Sigmoid colon (tissue), 7 donors: Measurements from ENCODE around the gene DDN. TPM values are rescaled to one million over a fixed set of nuclear protein-coding genes. Genes with fewer than 3 reads are reported as not detected.

Experiments
- DNase-seq: peaks from one replicate; pipeline ENCODE4 v3.0.0-alpha.2; 2019
- H3K27ac ChIP-seq, 4 donors: fragments of 200-600 bp; sonication (generic); one replicate each; pipeline ENCODE4 v1.5.1; 2016 to 2019; ENCODE audit warnings: mild to moderate bottlenecking in 1 of 4
- H3K27me3 ChIP-seq, 3 donors: fragments of 200-600 bp; sonication (generic); one replicate each; pipeline ENCODE4 v1.5.1; 2019; ENCODE audit warnings: mild to moderate bottlenecking in 1 of 3
- H3K36me3 ChIP-seq, 4 donors: fragments of 200-600 bp; sonication (generic); one replicate each; pipeline ENCODE4 v1.5.1; 2016 to 2019
- H3K4me1 ChIP-seq, 4 donors: fragments of 200-600 bp; sonication (generic); one replicate each; pipeline ENCODE4 v1.5.1; 2017 to 2019
- H3K4me3 ChIP-seq, 4 donors: fragments of 200-600 bp; sonication (generic); one replicate each; pipeline ENCODE4 v1.5.1; 2017 to 2019; ENCODE audit warnings: mild to moderate bottlenecking in 2 of 4, moderate library complexity in 1 of 4
- H3K9me3 ChIP-seq, 4 donors: fragments of 200-600 bp in 3 of 4; sonication (generic) in 3 of 4; one replicate each; pipeline versions ENCODE4 v1.5.1 to v1.6.1; 2013 to 2019
- CTCF ChIP-seq, 4 experiments: fragments of 450-650 bp in 3 of 4; fragments of 200-600 bp in 1 of 4; IDR thresholded peaks; one replicate each; pipeline ENCODE4 v1.5.1; 2016 to 2019; ENCODE audit warnings: antibody characterized with exemption in 4 of 4, mild to moderate bottlenecking in 3 of 4, moderate library complexity in 2 of 4
- EP300 ChIP-seq, 4 donors: sonication (generic); formaldehyde crosslinking; IDR thresholded peaks; one replicate each; pipeline ENCODE4 v1.6.1; 2017; ENCODE audit warnings: antibody characterized with exemption in 4 of 4
- POLR2A ChIP-seq, 2 donors: fragments of 450-650 bp; IDR thresholded peaks; one replicate each; pipeline ENCODE4 v1.6.1; 2016; ENCODE audit warnings: antibody characterized with exemption in 2 of 2, mild to moderate bottlenecking in 2 of 2, moderate library complexity in 2 of 2
- POLR2AphosphoS5 ChIP-seq, 4 donors: sonication (generic); formaldehyde crosslinking; IDR thresholded peaks; one replicate each; pipeline ENCODE4 v1.6.1; 2017; ENCODE audit warnings: antibody characterized with exemption in 4 of 4
- WGBS, 2 donors: extraction: QIAGEN DNeasy Blood & Tissue Kit; methylation state at CpG; one replicate each; pipeline ENCODE4 v1.1.7; 2013; 5-methylcytosine and 5-hydroxymethylcytosine counted together
- intact Hi-C: fragments of 100-400 bp; cut with DNase I; formaldehyde crosslinking; loops from one replicate; pipeline ENCODE4 v1.15.1; 2023
- polyA plus RNA-seq, 3 donors: library from polyadenylated mRNA; stranded (reverse); fragments of 200-250 nt; gene quantifications; one replicate each; pipeline ENCODE4 v1.2.3, GENCODE V29; 2013
- total RNA-seq, 4 donors: library from RNA; depleted of rRNA; stranded (reverse); fragments of >200 nt; gene quantifications; one replicate each; pipeline ENCODE4 v1.1.0, GENCODE V29; 2016
- donor health status: healthy with polysubstance abuse.
- donor health status: Bipolar disorder and iron deficiency.
- donor health status: healthy.

The DDN gene
- total and polyA plus RNA-seq, 7 donors, result 0.14 to 0.69 (median 0.60) TPM; not detected in 4

- peaks cover 49 to 96% (median 73%) of the 10 kb centered on the region in 4 donors for H3K36me3 ChIP-seq
- TF ChIP-seq POLR2A (IDR thresholded peaks at IDR 0.05) (no peak), POLR2AphosphoS5 (IDR thresholded peaks at IDR 0.05) (no peak), CTCF (IDR thresholded peaks at IDR 0.05) (no peak), EP300 (IDR thresholded peaks at IDR 0.05) (no peak)
- no peak overlapping the region for H3K27ac ChIP-seq
- intact Hi-C loops, result no loop called here
- DNase-seq, result no peak
- no peak overlapping the region for H3K4me3 ChIP-seq
- H3K4me1 ChIP-seq, result no peaks in the 10 kb centered on the region
- WGBS, 2 donors, result 94 to 95% methylated on average over 4 of the region's 4 CpGs
- H3K27me3 ChIP-seq, result no peaks in the 10 kb centered on the region
- no peaks in the 10 kb centered on the region for H3K9me3 ChIP-seq
Measured at GRCh38 chr12:49025463-49025862, 26.3 kb upstream of the DDN start.

GRCh38 chr12:49024543-49024942, 25.4 kb upstream of the DDN start:
- H3K27me3 ChIP-seq, result no peaks in the 10 kb centered on the region
- no peak overlapping the region for H3K4me3 ChIP-seq
- H3K4me1 ChIP-seq, result peaks cover 0 to 7% (median 1%) of the 10 kb centered on the region in 4 donors
- H3K27ac ChIP-seq, result no peak overlapping the region
- intact Hi-C loops, result no loop called here
- H3K36me3 ChIP-seq, result peaks cover 49 to 88% (median 73%) of the 10 kb centered on the region in 4 donors
- H3K9me3 ChIP-seq, result no peaks in the 10 kb centered on the region
- 94% methylated on average over 12 of the region's 12 CpGs for WGBS, 2 donors
- DNase-seq, result no peak
- no peak for TF ChIP-seq CTCF (IDR thresholded peaks at IDR 0.05)
- TF ChIP-seq POLR2A (IDR thresholded peaks at IDR 0.05), result no peak
- TF ChIP-seq EP300 (IDR thresholded peaks at IDR 0.05), result no peak

- peaks cover 49 to 84% (median 71%) of the 10 kb centered on the region in 4 donors for H3K36me3 ChIP-seq
- no peak overlapping the region for H3K27ac ChIP-seq
- peaks cover 0 to 14% (median 6%) of the 10 kb centered on the region in 4 donors for H3K4me1 ChIP-seq
- TF ChIP-seq POLR2AphosphoS5 (IDR thresholded peaks at IDR 0.05) (no peak), EP300 (IDR thresholded peaks at IDR 0.05) (no peak), CTCF (IDR thresholded peaks at IDR 0.05) (no peak), POLR2A (IDR thresholded peaks at IDR 0.05) (no peak)
- WGBS, 2 donors, result 95 to 96% methylated on average over 2 of the region's 2 CpGs
- no peak overlapping the region for H3K4me3 ChIP-seq
- no peaks in the 10 kb centered on the region for H3K27me3 ChIP-seq
- no peak for DNase-seq
- intact Hi-C loops, result no loop called here
- no peaks in the 10 kb centered on the region for H3K9me3 ChIP-seq
Measured at GRCh38 chr12:49023812-49024211, 24.6 kb upstream of the DDN start.

GRCh38 chr12:49022558-49023178, 23.5 kb upstream of the DDN start:
- peaks cover 47 to 72% (median 61%) of the 10 kb centered on the region in 4 donors for H3K36me3 ChIP-seq

More at GRCh38 chr12:49022558-49023178, 23.5 kb upstream of the DDN start:
- no peaks in the 10 kb centered on the region for H3K27me3 ChIP-seq
- no peak for DNase-seq
- H3K9me3 ChIP-seq, result no peaks in the 10 kb centered on the region
- no peak overlapping the region for H3K27ac ChIP-seq
- peaks cover 0 to 19% (median 11%) of the 10 kb centered on the region in 4 donors for H3K4me1 ChIP-seq
- intact Hi-C loops, result no loop called here
- WGBS, 2 donors, result 94 to 95% methylated on average over 15 of the region's 15 CpGs
- no peak for TF ChIP-seq POLR2AphosphoS5 (IDR thresholded peaks at IDR 0.05)
- no peak for TF ChIP-seq CTCF (IDR thresholded peaks at IDR 0.05)
- TF ChIP-seq POLR2A (IDR thresholded peaks at IDR 0.05), result no peak
- TF ChIP-seq EP300 (IDR thresholded peaks at IDR 0.05), result no peak
- no peak overlapping the region for H3K4me3 ChIP-seq
